HG02970 (cell line): ENCODE results near the gene TAF1B.
A peak's percentile ranks its signal among the peaks of the same experiment; 100 is the strongest.

Source experiments
- ATAC-seq: cut with Tn5 transposase; IDR thresholded peaks from one replicate; pipeline ENCODE4 v1.9.1; 2021; ENCODE audit warnings: mild to moderate bottlenecking, moderate library complexity, moderate number of reproducible peaks; ENCODE audit not compliant: unreplicated experiment, low FRiP score

TAF1B gene

GRCh38 chr2:9807555-9808305, 35.5 kb upstream of the TAF1B start:
- no peak for ATAC-seq

- no peak for ATAC-seq
Observed at GRCh38 chr2:9808334-9809063, 34.8 kb upstream of the TAF1B start.

GRCh38 chr2:9809064-9809356, 34.3 kb upstream of the TAF1B start:
- ATAC-seq, result no peak

- no peak for ATAC-seq
Observed at GRCh38 chr2:9809448-9810088, 33.7 kb upstream of the TAF1B start.

GRCh38 chr2:9811216-9811615, 32.1 kb upstream of the TAF1B start:
- no peak for ATAC-seq

- ATAC-seq, result no peak
Observed at GRCh38 chr2:9811679-9812511, 31.4 kb upstream of the TAF1B start.

GRCh38 chr2:9812945-9813311, 30.3 kb upstream of the TAF1B start:
- ATAC-seq, result no peak

GRCh38 chr2:9813312-9814128, 29.8 kb upstream of the TAF1B start:
- peak; percentile 57 for ATAC-seq

- no peak for ATAC-seq
Observed at GRCh38 chr2:9814129-9814868, 29.0 kb upstream of the TAF1B start.

GRCh38 chr2:9815076-9815475, 28.2 kb upstream of the TAF1B start:
- no peak for ATAC-seq

GRCh38 chr2:9815844-9816279, 27.4 kb upstream of the TAF1B start:
- ATAC-seq, result no peak

GRCh38 chr2:9818097-9818496, 25.2 kb upstream of the TAF1B start:
- ATAC-seq, result no peak

- no peak for ATAC-seq
Observed at GRCh38 chr2:9819551-9819950, 23.7 kb upstream of the TAF1B start.

GRCh38 chr2:9820020-9820973, 23.0 kb upstream of the TAF1B start:
- no peak for ATAC-seq

- no peak for ATAC-seq
Observed at GRCh38 chr2:9821805-9822445, 21.3 kb upstream of the TAF1B start.

GRCh38 chr2:9824441-9824840, 18.8 kb upstream of the TAF1B start:
- no peak for ATAC-seq

- ATAC-seq, result no peak
Observed at GRCh38 chr2:9824956-9825720, 18.1 kb upstream of the TAF1B start.
